ENCODE results near the gene RUNDC1.

DNA sequence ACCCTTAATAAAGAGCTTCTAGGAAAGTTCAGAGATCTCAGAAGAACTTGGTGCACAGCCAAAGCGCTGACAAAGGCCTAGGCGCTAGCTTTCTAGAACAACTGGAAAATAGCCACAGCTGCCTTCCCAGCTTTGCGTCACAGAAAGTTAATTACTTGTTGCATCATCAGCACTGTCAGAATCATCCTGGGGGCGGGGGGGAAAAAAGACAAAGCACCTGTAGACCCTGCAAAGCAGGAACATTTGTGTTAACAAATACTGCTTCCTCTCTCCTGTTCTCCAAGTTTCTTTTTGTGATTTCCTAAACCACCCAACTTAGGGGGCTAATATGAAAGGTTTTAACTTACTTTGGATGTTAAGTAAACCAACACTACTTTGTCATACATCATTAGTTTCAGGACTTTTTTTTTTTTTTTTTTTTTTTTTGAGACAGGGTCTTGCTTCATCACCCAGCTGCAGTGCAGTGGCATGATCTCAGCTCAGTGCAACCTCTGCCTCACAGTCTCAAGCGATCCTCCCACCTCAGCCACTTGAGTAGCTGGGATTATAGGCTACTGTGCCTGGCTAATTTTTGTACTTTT is 11.3 kb upstream of the RUNDC1 start:
- TF ChIP-seq, protein P1, sequence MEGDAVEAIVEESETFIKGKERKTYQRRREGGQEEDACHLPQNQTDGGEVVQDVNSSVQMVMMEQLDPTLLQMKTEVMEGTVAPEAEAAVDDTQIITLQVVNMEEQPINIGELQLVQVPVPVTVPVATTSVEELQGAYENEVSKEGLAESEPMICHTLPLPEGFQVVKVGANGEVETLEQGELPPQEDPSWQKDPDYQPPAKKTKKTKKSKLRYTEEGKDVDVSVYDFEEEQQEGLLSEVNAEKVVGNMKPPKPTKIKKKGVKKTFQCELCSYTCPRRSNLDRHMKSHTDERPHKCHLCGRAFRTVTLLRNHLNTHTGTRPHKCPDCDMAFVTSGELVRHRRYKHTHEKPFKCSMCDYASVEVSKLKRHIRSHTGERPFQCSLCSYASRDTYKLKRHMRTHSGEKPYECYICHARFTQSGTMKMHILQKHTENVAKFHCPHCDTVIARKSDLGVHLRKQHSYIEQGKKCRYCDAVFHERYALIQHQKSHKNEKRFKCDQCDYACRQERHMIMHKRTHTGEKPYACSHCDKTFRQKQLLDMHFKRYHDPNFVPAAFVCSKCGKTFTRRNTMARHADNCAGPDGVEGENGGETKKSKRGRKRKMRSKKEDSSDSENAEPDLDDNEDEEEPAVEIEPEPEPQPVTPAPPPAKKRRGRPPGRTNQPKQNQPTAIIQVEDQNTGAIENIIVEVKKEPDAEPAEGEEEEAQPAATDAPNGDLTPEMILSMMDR (IDR thresholded peaks at IDR 0.05): no peak
- TF ChIP-seq POLR2A (IDR thresholded peaks at IDR 0.05): no peak

Measured in uterus (tissue), 2 donors.